Adipocyte (in vitro differentiated cells): ENCODE data around the gene CCNG2.
A peak's percentile ranks its signal among the peaks of the same experiment; 100 is the strongest.
"Not testable (repeated sequence)": the region's sequence is repeated elsewhere in the genome, so short reads cannot be mapped to it uniquely, and the experiment has no call there.

Experiments
- DNase-seq: peaks from one replicate; pipeline ENCODE4 v3.0.0-alpha.2; 2015; ENCODE audit warnings: low read depth
- H3K27me3 ChIP-seq: replicated peaks from 2 replicates; pipeline ENCODE4 v1.7.0; 2013; ENCODE audit warnings: mild to moderate bottlenecking, low read length, moderate library complexity; ENCODE audit not compliant: control insufficient read depth, insufficient read depth
- H3K36me3 ChIP-seq: 2 replicates; pipeline ENCODE4 v1.7.0; 2013; ENCODE audit warnings: low read length, mild to moderate bottlenecking, moderate library complexity; ENCODE audit not compliant: control insufficient read depth, insufficient read depth, severe bottlenecking
- H3K4me1 ChIP-seq: 2 replicates; pipeline ENCODE4 v1.7.0; 2013; ENCODE audit warnings: mild to moderate bottlenecking, low read length, moderate library complexity; ENCODE audit not compliant: control insufficient read depth, insufficient read depth
- H3K4me3 ChIP-seq: 2 replicates; pipeline ENCODE4 v1.7.0; 2013; ENCODE audit warnings: mild to moderate bottlenecking, low read length, moderate library complexity
- H3K9ac ChIP-seq: 2 replicates; pipeline ENCODE4 v1.7.0; 2013; ENCODE audit warnings: mild to moderate bottlenecking, low read length, moderate library complexity
- H3K9me3 ChIP-seq: 2 replicates; pipeline ENCODE4 v1.7.0; 2013; ENCODE audit warnings: mild to moderate bottlenecking, low read length, moderate library complexity; ENCODE audit not compliant: control insufficient read depth

CCNG2 gene

GRCh38 chr4:77127215-77127614 is 29.8 kb upstream of the CCNG2 start:
- Histone ChIP-seq H3K4me1 (peaks cover 8% of the 10 kb centered on the region), H3K27me3 (peaks cover 21% of the 10 kb centered on the region), H3K36me3 (no peaks in the 10 kb centered on the region), H3K9me3 (no peaks in the 10 kb centered on the region), H3K9ac (no peak overlapping the region), H3K4me3 (no peak overlapping the region)
- no peak for DNase-seq

- H3K4me3 ChIP-seq, result no peak overlapping the region
- no peak for DNase-seq
Observed at GRCh38 chr4:77127837-77128621, 29.0 kb upstream of the CCNG2 start.

DNA sequence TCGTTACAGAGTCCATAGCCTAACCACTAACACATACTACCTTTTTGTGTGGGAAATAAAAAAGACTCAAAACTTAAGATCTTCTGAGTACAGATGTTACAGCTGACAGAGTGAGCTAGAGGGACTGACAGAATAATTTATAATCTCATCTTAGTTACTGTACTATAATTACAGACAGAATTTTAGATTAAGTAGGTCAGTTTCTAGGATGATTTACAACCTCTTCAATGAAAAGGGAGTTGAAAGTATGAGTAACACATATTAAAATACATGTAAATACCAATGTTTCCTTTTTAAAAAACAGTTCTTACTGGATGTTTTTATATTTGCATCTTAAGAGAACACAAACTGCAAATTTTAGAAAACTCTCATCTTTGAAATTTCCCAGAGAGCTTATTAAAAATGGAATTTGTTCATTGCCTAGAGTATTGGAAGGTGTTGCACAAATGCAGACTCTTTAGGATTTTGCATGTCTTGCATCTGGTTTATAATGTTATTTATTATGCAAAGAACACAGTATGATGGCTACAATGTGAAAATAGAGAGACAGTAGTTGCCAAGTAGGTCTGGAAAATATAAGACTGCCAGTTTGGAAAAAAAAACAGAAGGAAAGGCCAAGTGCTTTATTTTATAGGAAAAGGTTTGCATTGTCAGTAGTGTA is 24.2 kb upstream of the CCNG2 start:
- no peak for DNase-seq
- Histone ChIP-seq H3K9me3 (no peaks in the 10 kb centered on the region), H3K4me1 (no peaks in the 10 kb centered on the region), H3K36me3 (no peaks in the 10 kb centered on the region), H3K9ac (no peak overlapping the region), H3K27me3 (peaks cover 7% of the 10 kb centered on the region), H3K4me3 (no peak overlapping the region)

More at GRCh38 chr4:77127837-77128621, 29.0 kb upstream of the CCNG2 start:
- H3K4me1 ChIP-seq, result peaks cover 8% of the 10 kb centered on the region
- H3K27me3 ChIP-seq, result peaks cover 16% of the 10 kb centered on the region
- no peak overlapping the region for H3K9ac ChIP-seq
- no peaks in the 10 kb centered on the region for H3K36me3 ChIP-seq
- no peaks in the 10 kb centered on the region for H3K9me3 ChIP-seq

- not testable (repeated sequence) for DNase-seq, H3K9ac ChIP-seq, H3K36me3 ChIP-seq, H3K27me3 ChIP-seq, H3K9me3 ChIP-seq, H3K4me1 ChIP-seq, H3K4me3 ChIP-seq
Observed at GRCh38 chr4:77137448-77137847, 19.6 kb upstream of the CCNG2 start.

GRCh38 chr4:77141964-77142645 is 14.9 kb upstream of the CCNG2 start:
- H3K36me3 ChIP-seq, result no peaks in the 10 kb centered on the region
- H3K9me3 ChIP-seq, result no peaks in the 10 kb centered on the region
- H3K9ac ChIP-seq, result no peak overlapping the region
- H3K27me3 ChIP-seq, result peaks cover 5% of the 10 kb centered on the region
- H3K4me1 ChIP-seq, result peaks cover 14% of the 10 kb centered on the region
- DNase-seq, result no peak
- H3K4me3 ChIP-seq, result no peak overlapping the region

DNA sequence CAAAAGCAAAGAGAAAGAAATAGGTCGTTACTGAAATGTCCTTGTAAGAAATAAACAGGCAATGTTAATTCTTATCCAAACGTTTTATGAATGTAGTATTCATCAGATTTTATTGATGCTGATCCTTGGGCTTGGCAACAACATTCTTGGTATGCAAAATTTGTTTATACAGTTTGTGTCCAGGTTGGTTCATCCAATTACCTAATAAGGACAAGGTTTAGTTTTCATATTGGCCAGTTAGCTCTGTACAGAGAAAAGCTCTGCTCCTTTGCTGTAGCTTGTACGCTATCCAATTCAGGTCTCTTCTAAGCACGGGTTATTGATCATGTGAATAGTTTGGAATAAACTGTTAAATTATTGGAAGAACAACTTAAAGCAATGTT is 14.4 kb upstream of the CCNG2 start:
- H3K36me3 ChIP-seq, result no peaks in the 10 kb centered on the region

DNA sequence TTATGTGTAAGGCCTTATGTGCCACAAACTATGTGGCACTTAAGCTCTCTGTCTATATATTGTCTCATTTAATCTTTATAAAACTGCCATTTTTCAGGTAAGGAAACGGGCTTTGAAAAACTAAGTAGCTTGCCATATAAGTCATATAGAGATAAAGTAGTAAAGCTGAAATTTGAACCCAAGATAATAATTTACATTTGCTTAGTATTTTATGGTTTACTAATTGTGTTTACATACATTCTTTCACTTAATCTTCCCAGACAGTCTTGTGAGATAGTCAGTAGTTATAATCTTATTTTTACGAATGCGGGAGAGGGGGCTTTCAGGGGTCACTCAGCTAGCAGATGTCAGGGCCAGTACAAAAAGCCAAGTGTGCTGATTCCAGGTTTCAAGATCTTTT is 13.9 kb upstream of the CCNG2 start:
- no peak overlapping the region for H3K4me3 ChIP-seq
- DNase-seq, result no peak

More for the DNA sequence above, 14.4 kb upstream of the CCNG2 start:
- Histone ChIP-seq H3K9ac (no peak overlapping the region), H3K4me1 (peaks cover 14% of the 10 kb centered on the region), H3K27me3 (peaks cover 5% of the 10 kb centered on the region), H3K4me3 (no peak overlapping the region), H3K9me3 (no peaks in the 10 kb centered on the region)
- no peak for DNase-seq

DNA sequence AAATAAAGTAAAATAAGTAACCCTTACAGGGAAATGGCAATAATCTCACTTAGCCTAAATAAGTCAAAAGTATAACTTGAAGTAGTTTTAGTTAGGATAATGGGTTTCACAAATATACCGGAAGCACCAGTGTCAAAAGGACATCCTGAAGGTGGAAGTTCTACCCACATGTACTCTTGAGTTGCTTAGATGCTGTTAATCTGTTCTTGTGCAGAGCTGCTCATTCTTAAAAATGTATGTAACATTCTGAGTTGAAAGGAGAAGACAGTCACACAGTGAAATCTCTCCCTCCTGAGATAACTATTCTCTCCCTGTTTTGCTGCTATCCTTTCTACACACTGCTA is 11.2 kb upstream of the CCNG2 start:
- Histone ChIP-seq H3K9me3 (no peaks in the 10 kb centered on the region), H3K4me1 (peaks cover 19% of the 10 kb centered on the region)
- DNase-seq, result no peak

More for the DNA sequence above, 13.9 kb upstream of the CCNG2 start:
- Histone ChIP-seq H3K36me3 (no peaks in the 10 kb centered on the region), H3K9ac (no peak overlapping the region), H3K9me3 (no peaks in the 10 kb centered on the region), H3K27me3 (peaks cover 5% of the 10 kb centered on the region), H3K4me1 (peaks cover 19% of the 10 kb centered on the region)

DNA sequence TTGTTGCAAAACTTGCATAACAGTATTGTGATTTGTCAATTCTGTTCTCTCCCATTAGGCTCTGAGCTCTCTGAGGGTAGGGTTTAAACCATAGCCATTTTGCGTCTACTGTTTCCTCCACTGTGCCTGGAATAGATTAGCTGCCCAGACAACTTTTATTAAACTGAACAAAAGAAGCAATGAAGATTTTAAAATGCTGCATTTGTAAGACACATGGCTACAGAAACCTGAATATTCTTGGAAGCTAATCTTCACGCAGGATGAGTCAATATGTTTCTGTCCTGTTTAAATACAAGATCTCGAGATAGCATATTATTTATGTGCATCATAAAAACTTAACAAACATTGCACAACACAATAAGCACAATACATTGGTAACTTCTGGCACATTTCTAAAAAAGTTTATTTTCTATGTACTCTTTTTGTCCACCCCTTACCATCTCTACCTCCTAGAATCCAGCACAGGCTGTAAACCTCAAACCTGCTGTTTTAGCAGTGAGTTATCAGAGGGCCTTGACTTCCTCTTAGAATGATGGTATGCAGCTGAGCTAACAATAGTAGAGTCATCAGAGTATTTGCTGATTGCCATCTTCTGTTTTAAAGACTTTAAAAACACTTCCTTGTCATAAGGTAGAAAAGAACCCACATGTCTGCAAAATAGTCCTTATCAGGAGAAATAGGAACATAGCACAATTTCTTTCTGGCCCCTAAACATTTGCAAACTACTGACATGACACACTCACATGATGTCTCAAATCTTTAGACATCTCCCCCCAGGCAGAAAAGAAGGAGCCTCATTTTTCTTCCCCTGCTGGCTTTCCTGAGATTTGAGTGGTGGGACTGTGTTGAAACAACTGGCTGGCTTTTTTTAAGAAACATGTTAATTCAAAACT is 10.6 kb upstream of the CCNG2 start:
- H3K4me1 ChIP-seq, result peaks cover 19% of the 10 kb centered on the region
- H3K9me3 ChIP-seq, result no peaks in the 10 kb centered on the region
- H3K9ac ChIP-seq, result peak overlapping the region; percentile 3
- DNase-seq, result peak; percentile 67
- no peak overlapping the region for H3K4me3 ChIP-seq
- no peaks in the 10 kb centered on the region for H3K27me3 ChIP-seq
- no peaks in the 10 kb centered on the region for H3K36me3 ChIP-seq

More for the DNA sequence above, 11.2 kb upstream of the CCNG2 start:
- H3K9ac ChIP-seq, result no peak overlapping the region
- H3K27me3 ChIP-seq, result no peaks in the 10 kb centered on the region
- H3K4me3 ChIP-seq, result no peak overlapping the region
- H3K36me3 ChIP-seq, result no peaks in the 10 kb centered on the region

- DNase-seq, result peak; percentile 16
- no peaks in the 10 kb centered on the region for H3K36me3 ChIP-seq
- no peak overlapping the region for H3K4me3 ChIP-seq
- peaks cover under 1% of the 10 kb centered on the region for H3K27me3 ChIP-seq
- peaks cover 19% of the 10 kb centered on the region for H3K4me1 ChIP-seq
- H3K9ac ChIP-seq, result no peak overlapping the region
- H3K9me3 ChIP-seq, result no peaks in the 10 kb centered on the region
Observed at GRCh38 chr4:77147079-77147782, 9.8 kb upstream of the CCNG2 start.
